ENCODE data around the gene SENP3.

The SENP3 gene

GRCh38 chr17:7570351-7570750 lies 8.6 kb downstream of the SENP3 start:
- CTCF ChIA-PET = interaction anchor here (0.6 to 4.1 kb wide), 7 partner anchors 10 to 292 kb away, joined by 3 to 35 read pairs (median 4); partner anchors contain the start of genes MPDU1, SENP3, TP53 and WRAP53
- Histone ChIP-seq H3K27ac (ENCODE audit: extremely low read depth, low read depth, low read length) (peak overlapping the region; percentile 35; the same call in 1 of the 2 replicates), H3K36me3 (ENCODE audit: control insufficient read depth in 2 of 2, insufficient read depth in 1 of 2, low read length in 2 of 2) (peaks cover 61 to 80% of the 10 kb centered on the region in 2 experiments), H3K9me3 (ENCODE audit: control insufficient read depth, insufficient read depth, low read depth, low read length) (no peaks in the 10 kb centered on the region), H3K4me3 (ENCODE audit: low read depth, low read length) (no peak overlapping the region), H3K4me1 (ENCODE audit: control insufficient read depth, insufficient read depth, low read length) (peaks cover 2% of the 10 kb centered on the region)
- TF ChIP-seq ZNF610 (tag by site-specific recombination; IDR thresholded peaks at IDR 0.05; ENCODE audit: borderline replicate concordance) = no peak
- no peak for TF ChIP-seq KLF8 (tag by site-specific recombination; IDR thresholded peaks at IDR 0.05)
- TF ChIP-seq OVOL3 (tag by site-specific recombination; IDR thresholded peaks at IDR 0.05) = no peak
- TF ChIP-seq ZNF548 (tag by site-specific recombination; IDR thresholded peaks at IDR 0.05) = no peak
- no peak for TF ChIP-seq ZNF341 (tag by site-specific recombination; IDR thresholded peaks at IDR 0.05; ENCODE audit: low read depth)
- TF ChIP-seq ZNF600 (tag by site-specific recombination; IDR thresholded peaks at IDR 0.05) = no peak
- POLR2A ChIA-PET = interaction anchor here (1.3 to 8.2 kb wide), 6 partner anchors 9 to 166 kb away, joined by 3 to 98 read pairs (median 5); partner anchors contain the start of genes CD68, MPDU1, TMEM256 and TP53

GRCh38 chr17:7572338-7572587 lies 10.5 kb downstream of the SENP3 start:
- POLR2A ChIA-PET = interaction anchor here (0.6 to 8.2 kb wide), 10 partner anchors 11 to 360 kb away, joined by 3 to 98 read pairs (median 11); partner anchors contain the start of genes CNTROB, FXR2, MPDU1 and NEURL4
- CTCF ChIA-PET = interaction anchor here (4.1 kb wide), 1 partner anchor 12 kb away, joined by 35 read pairs; the partner anchor contains the start of gene SENP3
- peak overlapping the region; percentile 47 for H3K4me3 ChIP-seq (ENCODE audit: low read depth, low read length)
- peaks cover 5% of the 10 kb centered on the region for H3K4me1 ChIP-seq (ENCODE audit: control insufficient read depth, insufficient read depth, low read length)
- H3K36me3 ChIP-seq (ENCODE audit: control insufficient read depth in 2 of 2, insufficient read depth in 1 of 2, low read length in 2 of 2) = peaks cover 63 to 81% of the 10 kb centered on the region in 2 experiments
- peak overlapping the region; percentile 80 for H3K27ac ChIP-seq (ENCODE audit: extremely low read depth, low read depth, low read length)
- H3K9me3 ChIP-seq (ENCODE audit: control insufficient read depth, insufficient read depth, low read depth, low read length) = no peaks in the 10 kb centered on the region
- TF ChIP-seq ZBTB17 (tag by site-specific recombination; IDR thresholded peaks at IDR 0.05) (peak; percentile 79), MEIS1 (CRISPR knock-in tag; IDR thresholded peaks at IDR 0.05; ENCODE audit: borderline replicate concordance) (no peak), ZNF670 (tag by site-specific recombination; IDR thresholded peaks at IDR 0.05; ENCODE audit: low read depth) (no peak), PATZ1 (tag by site-specific recombination; IDR thresholded peaks at IDR 0.05) (peak; percentile 66), PRDM1 (tag by site-specific recombination; IDR thresholded peaks at IDR 0.05) (peak; percentile 76), YY1 (tag by site-specific recombination; IDR thresholded peaks at IDR 0.05) (peak; percentile 93), YY2 (tag by site-specific recombination; IDR thresholded peaks at IDR 0.05) (0 out of 2 replicates have a peak, but pooled peaks have one; percentile 78), ZFHX2 (tag by site-specific recombination; conservative IDR thresholded peaks at IDR 0.05) (peak; percentile 38; the same call in 1 of the 2 replicates), ZNF513 (tag by site-specific recombination; IDR thresholded peaks at IDR 0.05) (no peak), ZNF580 (tag by site-specific recombination; IDR thresholded peaks at IDR 0.05) (peak; percentile 98), ZNF341 (tag by site-specific recombination; IDR thresholded peaks at IDR 0.05; ENCODE audit: low read depth) (0 out of 2 replicates have a peak, but pooled peaks have one; percentile 5), ELK4 (IDR thresholded peaks at IDR 0.05; ENCODE audit: borderline replicate concordance, low read depth, low read length) (0 out of 2 replicates have a peak, but pooled peaks have one; percentile 47), ZNF707 (tag by site-specific recombination; IDR thresholded peaks at IDR 0.05) (no peak), BCL11A (tag by site-specific recombination; IDR thresholded peaks at IDR 0.05; ENCODE audit: low read depth) (no peak), ZBTB11 (tag by site-specific recombination; conservative IDR thresholded peaks at IDR 0.05; ENCODE audit: low read depth) (peak; percentile 24; the same call in 1 of the 2 replicates), ZNF561 (tag by site-specific recombination; IDR thresholded peaks at IDR 0.05; ENCODE audit: borderline replicate concordance) (0 out of 2 replicates have a peak, but pooled peaks have one; percentile 13), OSR2 (tag by site-specific recombination; IDR thresholded peaks at IDR 0.05) (peak; percentile 87), ZBTB8A (tag by site-specific recombination; IDR thresholded peaks at IDR 0.05) (0 out of 2 replicates have a peak, but pooled peaks have one; percentile 25), GLIS2 (tag by site-specific recombination; IDR thresholded peaks at IDR 0.05) (peak; percentile 60), GLIS1 (tag by site-specific recombination; IDR thresholded peaks at IDR 0.05) (peak; percentile 53; the same call in 1 of the 2 replicates)

Measured in HEK293 (cell line).